Measurements from ENCODE around the gene SLFN12L.

The SLFN12L gene

DNA sequence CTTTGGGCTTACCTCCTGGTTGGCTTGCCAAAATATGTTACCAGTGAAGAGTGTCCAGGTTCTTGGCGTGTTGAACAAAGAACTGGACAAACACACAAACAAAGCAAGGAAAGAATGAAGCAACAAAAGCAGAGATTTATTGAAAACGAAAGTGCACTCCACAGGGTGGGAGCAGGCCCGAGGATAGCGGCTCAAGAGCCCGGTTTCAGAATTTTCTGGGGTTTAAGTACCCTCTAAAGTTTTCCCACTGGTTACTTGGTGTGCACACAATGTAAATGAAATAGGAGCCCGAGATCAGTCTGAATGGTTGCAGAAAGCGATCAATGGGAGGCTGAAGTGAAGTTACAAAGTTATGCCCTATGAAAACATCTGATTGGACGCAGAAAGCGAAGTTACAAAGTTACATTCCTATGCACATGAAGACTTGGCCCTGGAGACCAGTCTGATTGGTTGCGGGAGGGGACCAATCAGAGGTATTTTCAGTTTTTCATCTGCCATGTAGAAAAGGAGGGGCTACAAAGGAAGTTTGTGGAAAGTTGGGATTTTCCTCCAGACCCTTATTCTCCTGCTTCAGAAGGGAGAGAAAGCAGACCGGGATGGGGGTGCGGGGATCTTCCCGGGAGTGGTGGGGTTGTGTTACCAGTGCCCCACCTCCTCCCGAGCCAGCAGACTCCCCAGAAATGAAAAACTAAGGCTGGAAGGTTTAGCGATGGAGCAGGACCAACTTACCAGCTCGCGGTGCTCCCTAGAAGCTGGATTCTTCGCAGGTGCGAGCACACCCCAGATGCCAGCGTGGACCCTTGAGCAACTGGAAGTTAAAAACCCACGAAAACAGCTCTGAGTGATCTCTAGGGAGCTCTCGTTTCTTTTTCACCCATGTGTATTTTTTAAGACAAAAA is 105.1 kb downstream of the SLFN12L start, which contains the start of gene SLFN12:
TSS of gene SLFN12 (minus strand) at position 325 of the 899 bp plus-strand sequence. CDS start 9,472 bp downstream, outside the sequence.
- no peak for DNase-seq (ENCODE audit: low read depth in 2 of 2)

DNA sequence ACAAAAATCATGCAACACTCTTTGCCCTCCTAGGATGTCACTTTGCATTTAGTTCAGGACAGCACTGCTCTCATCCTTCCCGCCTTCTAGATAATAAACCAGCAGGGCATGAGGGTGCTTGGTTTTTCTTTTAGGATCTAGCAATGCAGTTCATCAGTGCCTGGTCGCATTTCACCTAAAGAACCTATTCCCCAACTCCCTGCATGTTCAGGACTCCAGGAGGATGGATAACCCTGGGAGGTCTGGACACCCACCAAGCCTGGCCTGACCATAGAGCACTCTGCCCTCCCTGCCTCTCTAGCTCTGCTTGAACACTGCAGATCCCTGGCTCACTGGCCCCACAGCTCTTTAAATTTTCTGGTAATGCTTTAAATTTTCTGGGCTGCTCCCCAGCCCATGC is 107.8 kb downstream of the SLFN12L start:
- no peak for DNase-seq (ENCODE audit: low read depth in 2 of 2)

DNA sequence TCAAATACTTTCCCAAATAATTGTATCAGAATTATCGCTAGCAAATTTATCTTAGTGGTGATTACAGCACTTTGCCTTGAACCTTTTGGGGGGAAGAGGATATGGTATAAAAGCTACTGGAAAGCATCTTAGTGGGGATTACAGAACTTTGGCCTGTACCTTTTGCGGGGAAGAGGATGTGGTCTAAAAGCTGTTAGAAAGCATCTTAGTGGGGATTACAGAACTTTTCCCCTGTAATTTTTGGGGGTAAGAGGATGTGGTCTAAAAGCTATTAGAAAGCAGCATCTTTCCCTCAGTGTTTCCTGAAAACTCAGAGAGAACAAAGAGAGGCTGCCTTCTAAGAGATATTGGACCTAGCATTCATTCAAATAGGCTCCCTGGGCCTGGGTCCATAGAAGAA is 109.2 kb downstream of the SLFN12L start:
- DNase-seq (ENCODE audit: low read depth in 2 of 2), result no peak

DNA sequence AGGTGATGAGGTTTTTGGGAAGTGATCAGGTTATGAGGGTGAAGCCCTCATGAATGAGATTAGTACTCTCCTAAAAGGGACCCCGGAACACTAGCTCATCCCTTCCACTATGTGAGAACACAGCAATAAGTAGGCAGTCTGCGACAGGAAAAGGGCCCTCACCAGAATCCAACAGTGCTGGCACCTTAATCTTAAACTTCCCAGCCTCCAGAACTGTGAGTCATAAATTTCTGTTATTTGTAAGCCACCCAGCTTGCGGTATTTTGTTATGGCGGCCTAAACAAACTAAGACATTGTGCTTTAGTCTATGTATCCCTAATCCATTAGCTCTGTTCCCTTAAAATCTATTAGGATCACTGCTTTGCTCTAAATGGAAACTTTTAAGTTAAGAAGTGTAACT is 113.7 kb downstream of the SLFN12L start:
- no peak for DNase-seq (ENCODE audit: low read depth in 2 of 2)

Data from stimulated activated CD8-positive, alpha-beta memory T cell treated with anti-CD3 and anti-CD28 coated beads, Interleukin-15, amount 100 ng/mL, for 48 hours (primary cell).